ENCODE data around the gene NPAS4. TPM values are rescaled to one million over a fixed set of nuclear protein-coding genes. Genes with fewer than 3 reads are reported as not detected.

Gene NPAS4
- total and polyA plus RNA-seq, 2 of the 13 experiments (the other 11 are each of a cell fraction or from before 2014, with no cell fraction given) = not detected

DNA sequence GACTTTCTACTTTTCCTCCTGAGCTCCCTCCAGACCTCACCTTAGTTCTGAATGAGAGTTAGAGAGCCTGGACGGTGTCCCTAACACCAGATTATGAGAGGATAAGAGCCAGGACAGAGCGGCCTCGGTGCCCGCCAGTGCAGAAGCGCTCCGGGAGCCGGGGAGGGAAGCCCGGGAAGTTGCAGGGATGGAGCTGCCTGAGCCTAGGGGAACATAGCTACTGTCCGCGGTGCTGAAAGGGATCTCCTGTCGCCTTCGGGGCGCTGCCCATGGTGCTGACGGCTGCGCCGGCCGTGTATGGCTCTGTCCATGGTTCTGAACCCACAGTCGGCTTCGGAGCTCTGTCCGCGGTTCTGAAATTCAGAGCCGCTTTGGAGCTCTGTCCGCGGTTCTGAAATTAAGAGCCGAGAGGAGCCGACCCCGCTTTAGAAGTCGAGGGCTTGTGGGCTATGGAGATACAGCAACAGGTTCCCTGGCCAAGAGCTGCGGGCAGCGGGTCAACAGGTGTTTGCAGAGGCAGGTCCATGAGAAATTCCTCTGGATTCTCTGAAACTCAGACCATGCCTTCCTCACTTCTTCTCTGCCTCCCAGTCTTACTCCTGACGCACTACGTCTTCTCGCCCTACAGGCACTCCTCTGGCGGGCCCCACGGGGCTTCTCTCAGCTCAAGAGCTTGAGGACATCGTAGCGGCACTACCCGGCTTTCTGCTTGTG, 814 bp downstream of the NPAS4 start (continued):
- TF ChIP-seq ZKSCAN8 (CRISPR knock-in tag; IDR thresholded peaks at IDR 0.05; ENCODE audit: borderline replicate concordance) = peak; percentile 100
- peak; percentile 100 for TF ChIP-seq PPARG (CRISPR knock-in tag; conservative IDR thresholded peaks at IDR 0.05)
- TF ChIP-seq ZNF670 (CRISPR knock-in tag; IDR thresholded peaks at IDR 0.05; ENCODE audit: borderline replicate concordance) = peak; percentile 100
- no peak for TF ChIP-seq SNRNP70 (IDR thresholded peaks at IDR 0.05; ENCODE audit: low read depth, low read length)
- TF ChIP-seq ZNF230 (CRISPR knock-in tag; IDR thresholded peaks at IDR 0.05) = peak; percentile 100
- TF ChIP-seq SNAPC2 (CRISPR knock-in tag; IDR thresholded peaks at IDR 0.05) = peak; percentile 100
- peak; percentile 87 for TF ChIP-seq SRSF1 (optimal IDR thresholded peaks at IDR 0.05; ENCODE audit: low read depth, low read length)
- peak; percentile 100 for TF ChIP-seq ZNF619 (CRISPR knock-in tag; IDR thresholded peaks at IDR 0.05)
- TF ChIP-seq, protein P1, sequence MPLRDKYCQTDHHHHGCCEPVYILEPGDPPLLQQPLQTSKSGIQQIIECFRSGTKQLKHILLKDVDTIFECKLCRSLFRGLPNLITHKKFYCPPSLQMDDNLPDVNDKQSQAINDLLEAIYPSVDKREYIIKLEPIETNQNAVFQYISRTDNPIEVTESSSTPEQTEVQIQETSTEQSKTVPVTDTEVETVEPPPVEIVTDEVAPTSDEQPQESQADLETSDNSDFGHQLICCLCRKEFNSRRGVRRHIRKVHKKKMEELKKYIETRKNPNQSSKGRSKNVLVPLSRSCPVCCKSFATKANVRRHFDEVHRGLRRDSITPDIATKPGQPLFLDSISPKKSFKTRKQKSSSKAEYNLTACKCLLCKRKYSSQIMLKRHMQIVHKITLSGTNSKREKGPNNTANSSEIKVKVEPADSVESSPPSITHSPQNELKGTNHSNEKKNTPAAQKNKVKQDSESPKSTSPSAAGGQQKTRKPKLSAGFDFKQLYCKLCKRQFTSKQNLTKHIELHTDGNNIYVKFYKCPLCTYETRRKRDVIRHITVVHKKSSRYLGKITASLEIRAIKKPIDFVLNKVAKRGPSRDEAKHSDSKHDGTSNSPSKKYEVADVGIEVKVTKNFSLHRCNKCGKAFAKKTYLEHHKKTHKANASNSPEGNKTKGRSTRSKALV (CRISPR knock-in tag; IDR thresholded peaks at IDR 0.05) = peak; percentile 100
- peak; percentile 100 for TF ChIP-seq SCMH1 (CRISPR knock-in tag; IDR thresholded peaks at IDR 0.05; ENCODE audit: borderline replicate concordance)
- TF ChIP-seq, protein P2, sequence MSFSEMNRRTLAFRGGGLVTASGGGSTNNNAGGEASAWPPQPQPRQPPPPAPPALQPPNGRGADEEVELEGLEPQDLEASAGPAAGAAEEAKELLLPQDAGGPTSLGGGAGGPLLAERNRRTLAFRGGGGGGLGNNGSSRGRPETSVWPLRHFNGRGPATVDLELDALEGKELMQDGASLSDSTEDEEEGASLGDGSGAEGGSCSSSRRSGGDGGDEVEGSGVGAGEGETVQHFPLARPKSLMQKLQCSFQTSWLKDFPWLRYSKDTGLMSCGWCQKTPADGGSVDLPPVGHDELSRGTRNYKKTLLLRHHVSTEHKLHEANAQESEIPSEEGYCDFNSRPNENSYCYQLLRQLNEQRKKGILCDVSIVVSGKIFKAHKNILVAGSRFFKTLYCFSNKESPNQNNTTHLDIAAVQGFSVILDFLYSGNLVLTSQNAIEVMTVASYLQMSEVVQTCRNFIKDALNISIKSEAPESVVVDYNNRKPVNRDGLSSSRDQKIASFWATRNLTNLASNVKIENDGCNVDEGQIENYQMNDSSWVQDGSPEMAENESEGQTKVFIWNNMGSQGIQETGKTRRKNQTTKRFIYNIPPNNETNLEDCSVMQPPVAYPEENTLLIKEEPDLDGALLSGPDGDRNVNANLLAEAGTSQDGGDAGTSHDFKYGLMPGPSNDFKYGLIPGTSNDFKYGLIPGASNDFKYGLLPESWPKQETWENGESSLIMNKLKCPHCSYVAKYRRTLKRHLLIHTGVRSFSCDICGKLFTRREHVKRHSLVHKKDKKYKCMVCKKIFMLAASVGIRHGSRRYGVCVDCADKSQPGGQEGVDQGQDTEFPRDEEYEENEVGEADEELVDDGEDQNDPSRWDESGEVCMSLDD (CRISPR knock-in tag; IDR thresholded peaks at IDR 0.05; ENCODE audit: borderline replicate concordance) = peak; percentile 100
- no peak for TF ChIP-seq RNF2 (conservative IDR thresholded peaks at IDR 0.05; ENCODE audit: low read depth)
- TF ChIP-seq NRL (CRISPR knock-in tag; IDR thresholded peaks at IDR 0.05; ENCODE audit: borderline replicate concordance) = peak; percentile 100
- peak; percentile 100 for TF ChIP-seq RBAK (CRISPR knock-in tag; IDR thresholded peaks at IDR 0.05)
- TF ChIP-seq KDM2A (CRISPR knock-in tag; IDR thresholded peaks at IDR 0.05; ENCODE audit: borderline replicate concordance, low read depth) = peak; percentile 100
- peak; percentile 100 for TF ChIP-seq PAF1 (CRISPR knock-in tag; IDR thresholded peaks at IDR 0.05)
- peak; percentile 100 for TF ChIP-seq ZNF781 (CRISPR knock-in tag; IDR thresholded peaks at IDR 0.05; ENCODE audit: borderline replicate concordance, not compliant biosample characterization)
- no peak for TF ChIP-seq SOX6 (IDR thresholded peaks at IDR 0.05)
- TF ChIP-seq SOX6 (CRISPR knock-in tag; IDR thresholded peaks at IDR 0.05) = peak; percentile 98
- TF ChIP-seq, protein P3, sequence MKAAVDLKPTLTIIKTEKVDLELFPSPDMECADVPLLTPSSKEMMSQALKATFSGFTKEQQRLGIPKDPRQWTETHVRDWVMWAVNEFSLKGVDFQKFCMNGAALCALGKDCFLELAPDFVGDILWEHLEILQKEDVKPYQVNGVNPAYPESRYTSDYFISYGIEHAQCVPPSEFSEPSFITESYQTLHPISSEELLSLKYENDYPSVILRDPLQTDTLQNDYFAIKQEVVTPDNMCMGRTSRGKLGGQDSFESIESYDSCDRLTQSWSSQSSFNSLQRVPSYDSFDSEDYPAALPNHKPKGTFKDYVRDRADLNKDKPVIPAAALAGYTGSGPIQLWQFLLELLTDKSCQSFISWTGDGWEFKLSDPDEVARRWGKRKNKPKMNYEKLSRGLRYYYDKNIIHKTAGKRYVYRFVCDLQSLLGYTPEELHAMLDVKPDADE (CRISPR knock-in tag; IDR thresholded peaks at IDR 0.05) = peak; percentile 100
- TF ChIP-seq, protein P4, sequence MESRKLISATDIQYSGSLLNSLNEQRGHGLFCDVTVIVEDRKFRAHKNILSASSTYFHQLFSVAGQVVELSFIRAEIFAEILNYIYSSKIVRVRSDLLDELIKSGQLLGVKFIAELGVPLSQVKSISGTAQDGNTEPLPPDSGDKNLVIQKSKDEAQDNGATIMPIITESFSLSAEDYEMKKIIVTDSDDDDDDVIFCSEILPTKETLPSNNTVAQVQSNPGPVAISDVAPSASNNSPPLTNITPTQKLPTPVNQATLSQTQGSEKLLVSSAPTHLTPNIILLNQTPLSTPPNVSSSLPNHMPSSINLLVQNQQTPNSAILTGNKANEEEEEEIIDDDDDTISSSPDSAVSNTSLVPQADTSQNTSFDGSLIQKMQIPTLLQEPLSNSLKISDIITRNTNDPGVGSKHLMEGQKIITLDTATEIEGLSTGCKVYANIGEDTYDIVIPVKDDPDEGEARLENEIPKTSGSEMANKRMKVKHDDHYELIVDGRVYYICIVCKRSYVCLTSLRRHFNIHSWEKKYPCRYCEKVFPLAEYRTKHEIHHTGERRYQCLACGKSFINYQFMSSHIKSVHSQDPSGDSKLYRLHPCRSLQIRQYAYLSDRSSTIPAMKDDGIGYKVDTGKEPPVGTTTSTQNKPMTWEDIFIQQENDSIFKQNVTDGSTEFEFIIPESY (CRISPR knock-in tag; IDR thresholded peaks at IDR 0.05) = peak; percentile 99
- TF ChIP-seq ZNF101 (CRISPR knock-in tag; IDR thresholded peaks at IDR 0.05; ENCODE audit: borderline replicate concordance, low read depth) = peak; percentile 100
- peak; percentile 100 for TF ChIP-seq EEA1 (CRISPR knock-in tag; IDR thresholded peaks at IDR 0.05; ENCODE audit: borderline replicate concordance)

Data from HepG2 (cell line).